AG09319 (cell line): Measurements from ENCODE around the gene MRPS9.

Experiments
- DNase-seq: peaks from one replicate; pipeline ENCODE4 v3.0.0-alpha.2; 2010; ENCODE audit warnings: low read depth; ENCODE audit errors: extremely low read depth
- TF ChIP-seq, protein P1 (sequence below): IDR thresholded peaks from 2 replicates; pipeline ENCODE4 v1.5.1; 2011; ENCODE audit warnings: low read depth, mild to moderate bottlenecking, inconsistent platforms, low read length, moderate library complexity

MRPS9 gene

DNA sequence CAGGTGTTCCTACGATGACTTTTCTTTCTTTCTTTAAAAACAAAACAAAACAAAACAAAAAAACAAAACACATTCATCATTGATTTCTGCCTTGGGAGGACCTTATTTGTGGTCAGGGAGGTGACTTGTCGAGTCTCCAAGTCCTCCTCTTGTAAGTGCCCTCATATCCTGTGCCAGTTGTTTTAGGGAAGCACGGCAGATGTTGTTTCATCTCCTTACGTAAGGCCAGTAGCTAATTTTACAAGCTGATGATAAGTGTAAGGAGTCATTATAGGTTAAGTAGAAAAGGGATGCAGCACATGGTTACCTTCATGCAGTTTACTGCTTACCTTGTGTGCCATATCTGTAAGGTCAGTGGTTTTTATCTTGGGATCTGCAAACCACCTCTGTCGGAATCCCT, 52.2 kb downstream of the MRPS9 start:
- TF ChIP-seq, protein P1, sequence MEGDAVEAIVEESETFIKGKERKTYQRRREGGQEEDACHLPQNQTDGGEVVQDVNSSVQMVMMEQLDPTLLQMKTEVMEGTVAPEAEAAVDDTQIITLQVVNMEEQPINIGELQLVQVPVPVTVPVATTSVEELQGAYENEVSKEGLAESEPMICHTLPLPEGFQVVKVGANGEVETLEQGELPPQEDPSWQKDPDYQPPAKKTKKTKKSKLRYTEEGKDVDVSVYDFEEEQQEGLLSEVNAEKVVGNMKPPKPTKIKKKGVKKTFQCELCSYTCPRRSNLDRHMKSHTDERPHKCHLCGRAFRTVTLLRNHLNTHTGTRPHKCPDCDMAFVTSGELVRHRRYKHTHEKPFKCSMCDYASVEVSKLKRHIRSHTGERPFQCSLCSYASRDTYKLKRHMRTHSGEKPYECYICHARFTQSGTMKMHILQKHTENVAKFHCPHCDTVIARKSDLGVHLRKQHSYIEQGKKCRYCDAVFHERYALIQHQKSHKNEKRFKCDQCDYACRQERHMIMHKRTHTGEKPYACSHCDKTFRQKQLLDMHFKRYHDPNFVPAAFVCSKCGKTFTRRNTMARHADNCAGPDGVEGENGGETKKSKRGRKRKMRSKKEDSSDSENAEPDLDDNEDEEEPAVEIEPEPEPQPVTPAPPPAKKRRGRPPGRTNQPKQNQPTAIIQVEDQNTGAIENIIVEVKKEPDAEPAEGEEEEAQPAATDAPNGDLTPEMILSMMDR = no peak
- no peak for DNase-seq

DNA sequence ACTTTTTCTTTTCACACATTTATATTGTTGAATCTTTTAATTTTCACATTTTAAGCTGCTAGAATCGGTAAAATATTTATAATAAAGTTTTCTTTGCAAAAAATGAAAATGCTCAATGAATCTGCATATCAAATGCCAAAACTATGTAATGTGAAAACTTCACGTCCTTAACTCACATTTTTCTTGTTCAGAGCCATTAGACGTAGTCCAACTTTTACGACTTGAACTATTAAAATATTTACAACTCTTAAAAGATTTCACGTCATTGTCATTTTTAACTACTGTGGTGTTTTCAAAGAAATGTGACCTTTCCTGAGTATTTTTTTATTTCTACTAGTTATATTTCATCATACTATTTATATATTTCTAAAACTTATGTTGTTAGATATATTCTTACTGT, 54.9 kb downstream of the MRPS9 start:
- TF ChIP-seq, protein P1 = no peak

DNA sequence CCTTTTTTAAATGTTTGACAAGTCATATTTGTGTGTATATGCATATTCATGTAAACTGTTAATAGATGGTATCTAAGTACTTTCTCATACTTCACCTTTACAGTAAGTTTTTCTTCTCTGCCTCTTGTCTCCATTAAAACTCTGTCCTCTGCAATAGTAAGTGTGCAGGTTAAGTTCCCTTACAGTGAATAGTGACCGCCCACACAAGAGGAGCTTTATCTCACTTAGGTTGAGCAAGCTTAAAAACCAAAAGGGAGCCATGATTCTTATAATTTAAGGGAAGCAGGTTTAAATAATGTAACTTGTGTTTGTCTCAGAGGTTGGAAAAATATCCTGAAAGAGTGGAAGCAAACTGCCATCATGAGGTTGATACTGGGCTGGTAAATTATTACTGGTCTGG, 61.3 kb downstream of the MRPS9 start:
- TF ChIP-seq, protein P1 = no peak
- DNase-seq = no peak

More for the DNA sequence above, 54.9 kb downstream of the MRPS9 start:
- DNase-seq = no peak

DNA sequence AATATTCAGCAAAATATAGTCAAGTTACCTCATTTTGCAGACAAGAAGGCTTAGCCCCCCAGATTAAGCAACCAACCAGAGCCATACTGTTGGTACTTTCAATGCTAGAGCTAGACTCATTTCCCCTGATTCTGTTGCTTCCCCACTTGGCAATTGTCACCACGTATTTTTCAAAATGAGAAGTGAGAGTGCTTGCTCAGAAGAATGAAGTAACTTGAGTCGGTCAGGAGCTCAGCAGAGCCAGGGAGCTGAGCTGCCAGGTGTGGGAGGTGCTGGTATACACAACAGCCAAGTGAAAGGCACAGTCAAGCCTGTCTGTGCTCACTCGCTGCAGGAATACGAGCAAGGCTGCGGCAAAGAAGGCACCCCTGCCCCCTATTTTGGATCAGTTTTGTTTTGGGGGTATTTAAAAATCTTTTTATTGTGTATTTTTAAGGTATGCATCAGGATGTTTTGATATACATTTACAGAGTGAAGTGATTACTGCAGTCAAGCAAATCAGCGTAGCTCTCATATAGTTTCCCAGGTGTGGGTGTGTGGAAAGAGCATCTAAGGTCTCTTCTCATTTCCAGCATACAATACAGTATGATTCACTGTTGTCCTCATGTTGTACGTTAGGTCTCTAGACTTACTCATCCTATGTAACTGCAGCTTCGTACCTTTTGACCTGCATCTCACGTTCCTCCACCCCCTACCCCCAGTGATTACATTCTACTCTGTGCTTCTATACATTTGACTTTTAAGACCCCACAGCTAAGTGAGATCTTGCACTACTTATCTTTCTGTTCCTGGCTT, 62.4 kb downstream of the MRPS9 start:
- DNase-seq = no peak
- TF ChIP-seq, protein P1 = no peak

DNA sequence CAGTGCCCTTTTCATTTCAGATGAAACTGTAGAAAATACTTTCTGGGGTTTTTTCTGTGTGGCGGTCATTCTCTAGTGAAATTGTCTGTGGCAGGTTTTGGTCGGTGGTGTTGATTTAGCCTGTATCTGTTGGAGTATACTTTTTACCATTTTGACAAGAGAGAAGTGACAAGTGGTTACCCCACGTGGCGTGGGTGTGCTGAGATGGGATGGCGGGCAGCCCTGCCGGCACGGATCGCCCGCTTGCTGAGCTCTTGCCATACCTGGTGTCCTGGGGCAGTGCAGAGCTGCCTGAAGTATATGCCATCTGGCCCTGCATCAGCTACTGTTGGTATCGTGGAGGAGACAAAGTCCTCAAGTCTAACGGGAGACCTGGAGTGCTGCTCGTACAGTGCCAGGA, 64.1 kb downstream of the MRPS9 start:
- no peak for DNase-seq
- TF ChIP-seq, protein P1 = no peak

DNA sequence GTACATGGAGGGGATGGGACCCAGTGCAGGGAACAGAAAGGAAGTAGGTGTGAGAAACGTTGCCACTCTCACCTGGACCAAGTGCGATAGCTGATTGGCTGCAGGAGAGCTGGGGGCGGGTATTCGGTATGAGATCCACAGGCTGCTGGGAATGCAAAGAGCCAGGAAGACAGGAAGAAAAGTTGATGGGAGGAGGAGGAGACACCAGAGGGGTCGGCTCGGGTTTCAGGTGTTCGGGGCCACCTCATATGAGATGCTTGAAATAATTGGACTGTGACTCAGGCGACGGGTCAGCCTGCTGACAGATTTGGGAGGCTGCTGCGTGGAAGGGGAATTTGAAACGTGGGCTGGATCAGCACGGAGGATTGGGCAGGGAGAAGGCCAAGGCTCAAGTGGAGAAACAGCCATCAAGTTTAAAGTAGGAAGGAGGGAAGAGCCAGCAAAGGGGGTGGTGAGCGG, 65.1 kb downstream of the MRPS9 start:
- DNase-seq = peak; percentile 7
- TF ChIP-seq, protein P1 = no peak

DNA sequence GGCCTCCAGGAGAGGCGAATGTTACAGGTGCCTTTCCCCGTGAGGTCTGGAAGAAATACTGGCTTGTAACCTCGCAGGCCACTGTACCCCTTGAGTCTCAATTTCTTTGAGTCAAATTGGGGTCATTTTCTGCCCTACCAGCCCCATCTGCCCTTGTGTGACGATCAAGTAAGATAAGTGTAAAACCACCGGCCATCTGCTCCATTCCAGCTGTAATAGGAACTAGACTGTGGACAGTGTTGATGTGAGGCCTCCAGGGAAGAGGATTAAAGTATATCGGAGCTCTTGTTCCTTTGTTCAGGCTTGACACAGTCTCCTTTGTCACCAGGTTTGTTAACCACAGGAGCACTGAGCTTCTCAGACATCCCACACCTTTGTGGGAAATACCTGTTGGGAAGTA, 65.6 kb downstream of the MRPS9 start:
- no peak for DNase-seq
- TF ChIP-seq, protein P1 = no peak
